Upper lobe of right lung (tissue), 1 donor: Measurements from ENCODE around the gene CTBP2. TPM values are rescaled to one million over a fixed set of nuclear protein-coding genes. Genes with fewer than 3 reads are reported as not detected.

Experiments used
- ATAC-seq: fragments of 200-7000 bp; cut with Tn5 transposase; one replicate; pipeline ENCODE4 v1.9.1; 2020; ENCODE audit warnings: mild to moderate bottlenecking, moderate library complexity
- DNase-seq: peaks from one replicate; pipeline ENCODE4 v3.0.0-alpha.2; 2020
- H3K27ac ChIP-seq: fragments of 200-600 bp; one replicate; pipeline ENCODE4 v1.8.0; 2022
- H3K27me3 ChIP-seq: fragments of 200-600 bp; one replicate; pipeline ENCODE4 v1.8.0; 2022; ENCODE audit warnings: mild to moderate bottlenecking
- H3K36me3 ChIP-seq: fragments of 200-600 bp; one replicate; pipeline ENCODE4 v1.8.0; 2022
- H3K4me1 ChIP-seq: fragments of 200-600 bp; one replicate; pipeline ENCODE4 v1.8.0; 2022
- H3K4me3 ChIP-seq: fragments of 200-600 bp; one replicate; pipeline ENCODE4 v1.8.0; 2022; ENCODE audit warnings: mild to moderate bottlenecking
- H3K9me3 ChIP-seq: fragments of 200-600 bp; one replicate; pipeline ENCODE4 v1.8.0; 2022
- CTCF ChIP-seq: fragments of 200-600 bp; IDR thresholded peaks from one replicate; pipeline ENCODE4 v1.8.0; 2022; ENCODE audit warnings: antibody characterized with exemption
- intact Hi-C: fragments of 100-400 bp; cut with DNase I; formaldehyde crosslinking; loops from one replicate; pipeline ENCODE4 v1.11.0; 2022
- total RNA-seq: library from RNA; stranded (reverse); fragmentation: NEBNext Ultra II Directional; extraction: Animal tissue kit (Norgen Biotek cat#: 25700); gene quantifications from one replicate; pipeline ENCODE4 v1.2.1, GENCODE V29; 2021
- donor health status: DM: no; HTN: yes; CAD: no; lungs with severe emphysema.

The CTBP2 gene
- total RNA-seq, 1 donor from 2014 or later, result 66.7 TPM

DNA sequence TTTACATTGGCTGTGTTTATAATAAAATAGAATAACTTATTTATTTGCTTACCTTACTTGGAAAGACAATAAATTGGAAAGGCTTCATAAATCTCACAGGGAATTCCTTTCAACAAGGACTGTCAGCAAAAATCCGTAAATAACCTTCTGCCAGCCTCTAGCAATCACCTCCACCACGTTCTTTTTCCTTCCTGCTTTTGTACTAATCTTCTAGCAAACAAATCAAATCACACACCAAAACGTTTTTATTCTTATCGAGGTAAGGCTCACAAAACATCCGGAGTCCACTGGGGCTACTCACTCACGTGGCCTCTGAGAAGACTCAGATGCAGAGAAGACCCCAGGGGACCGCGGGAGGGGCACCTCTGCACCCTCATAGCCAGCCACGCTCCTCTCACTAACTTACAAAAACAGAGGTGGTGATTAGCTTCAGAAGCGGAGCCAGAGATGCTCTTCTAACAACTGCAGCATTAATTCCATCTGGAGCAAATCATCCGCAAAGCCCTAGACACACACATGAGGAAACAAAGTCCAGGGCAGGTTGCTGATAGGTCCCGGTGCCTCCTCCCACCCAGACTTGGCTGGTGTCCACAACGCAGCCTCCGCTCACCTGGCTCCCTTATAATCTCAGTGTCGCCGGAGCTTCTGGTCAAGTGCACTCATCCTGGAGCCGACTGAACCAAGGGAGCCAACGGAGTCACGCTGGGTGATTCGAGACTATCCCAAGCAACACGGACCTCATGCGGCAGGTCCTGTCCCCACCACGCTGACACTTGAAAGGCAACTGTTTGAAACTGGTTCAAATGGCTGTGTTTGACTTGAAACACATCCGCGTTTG is 22.5 kb downstream of the CTBP2 start:
- Histone ChIP-seq H3K36me3 (peaks cover 19% of the 10 kb centered on the region), H3K4me3 (no peak overlapping the region), H3K4me1 (peaks cover 18% of the 10 kb centered on the region), H3K27me3 (no peaks in the 10 kb centered on the region), H3K9me3 (no peaks in the 10 kb centered on the region), H3K27ac (no peak overlapping the region)
- intact Hi-C loops, result no loop called here
- DNase-seq, result peak; percentile 60
- ATAC-seq, result peak; percentile 42
- TF ChIP-seq CTCF, result no peak

GRCh38 chr10:125136087-125136486 is 24.3 kb downstream of the CTBP2 start:
- intact Hi-C loops, result no loop called here
- peak; percentile 55 for DNase-seq
- H3K36me3 ChIP-seq, result peaks cover 22% of the 10 kb centered on the region
- H3K27me3 ChIP-seq, result no peaks in the 10 kb centered on the region
- peak; percentile 14 for ATAC-seq
- no peak overlapping the region for H3K27ac ChIP-seq
- H3K4me3 ChIP-seq, result no peak overlapping the region
- no peak for TF ChIP-seq CTCF
- peaks cover 18% of the 10 kb centered on the region for H3K4me1 ChIP-seq
- H3K9me3 ChIP-seq, result no peaks in the 10 kb centered on the region

DNA sequence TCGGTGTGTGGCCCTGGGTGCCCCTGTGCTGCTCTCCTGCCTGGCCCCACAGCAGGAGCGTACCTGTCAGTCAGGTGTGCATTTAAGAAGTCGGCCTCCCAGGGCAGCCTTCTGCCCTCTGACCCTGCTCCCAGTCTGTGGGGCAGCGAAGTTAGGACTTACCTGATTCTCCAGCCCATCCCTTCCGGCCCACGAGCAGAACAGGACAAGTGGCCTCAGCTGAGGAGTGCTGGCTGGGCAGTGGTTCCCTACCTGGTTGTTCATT is 24.7 kb downstream of the CTBP2 start:
- Histone ChIP-seq H3K27me3 (no peaks in the 10 kb centered on the region), H3K27ac (no peak overlapping the region), H3K4me3 (no peak overlapping the region), H3K36me3 (peaks cover 25% of the 10 kb centered on the region), H3K4me1 (peaks cover 18% of the 10 kb centered on the region), H3K9me3 (no peaks in the 10 kb centered on the region)
- ATAC-seq (no peak), DNase-seq (peak; percentile 45)
- no peak for TF ChIP-seq CTCF
- intact Hi-C loops, result no loop called here

- Histone ChIP-seq H3K4me3 (no peak overlapping the region), H3K36me3 (peaks cover 25% of the 10 kb centered on the region), H3K27me3 (no peaks in the 10 kb centered on the region), H3K4me1 (peaks cover 18% of the 10 kb centered on the region), H3K27ac (no peak overlapping the region), H3K9me3 (no peaks in the 10 kb centered on the region)
- DNase-seq (peak; percentile 42), ATAC-seq (no peak)
- TF ChIP-seq CTCF, result no peak
- intact Hi-C loops, result no loop called here
Measured at GRCh38 chr10:125134916-125135770, 25.2 kb downstream of the CTBP2 start.

DNA sequence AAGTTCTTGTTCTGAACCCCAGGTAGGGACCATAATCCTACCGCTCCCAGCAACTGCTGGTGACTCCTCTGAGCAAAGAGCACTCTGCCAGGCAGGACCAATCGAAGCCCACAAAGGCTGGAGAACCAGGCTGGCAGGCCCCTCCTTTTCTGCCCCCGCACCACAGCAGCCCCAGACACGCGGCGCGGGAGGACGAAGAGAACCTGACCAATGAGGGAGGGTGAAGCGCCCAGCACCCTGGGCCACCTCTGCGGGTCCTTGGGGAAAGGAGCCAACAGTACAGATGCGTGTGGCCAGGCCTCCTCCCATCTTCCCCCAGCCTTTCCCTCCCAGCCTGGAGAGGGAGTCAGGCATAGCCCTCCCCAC is 25.9 kb downstream of the CTBP2 start:
- Histone ChIP-seq H3K27ac (no peak overlapping the region), H3K36me3 (peaks cover 25% of the 10 kb centered on the region), H3K4me3 (no peak overlapping the region), H3K4me1 (peaks cover 18% of the 10 kb centered on the region), H3K9me3 (no peaks in the 10 kb centered on the region), H3K27me3 (no peaks in the 10 kb centered on the region)
- intact Hi-C loops, result no loop called here
- TF ChIP-seq CTCF, result no peak
- peak; percentile 50 for DNase-seq
- ATAC-seq, result no peak
